Choroid plexus epithelial cell (primary cell): ENCODE data around the gene NCEH1.

Experiments
- DNase-seq: peaks from one replicate; pipeline ENCODE4 v3.0.0-alpha.2; 2010; ENCODE audit warnings: low read depth
- H3K4me3 ChIP-seq: 2 replicates; pipeline ENCODE4 v1.5.1; 2011; ENCODE audit warnings: low read depth, mild to moderate bottlenecking, control low read depth, low read length, moderate library complexity
- TF ChIP-seq, protein P1 (sequence below): conservative IDR thresholded peaks from 2 replicates; pipeline ENCODE4 v1.5.1; 2011; ENCODE audit warnings: low read depth, mild to moderate bottlenecking, control low read depth, inconsistent platforms, low read length, moderate library complexity

The NCEH1 gene

DNA sequence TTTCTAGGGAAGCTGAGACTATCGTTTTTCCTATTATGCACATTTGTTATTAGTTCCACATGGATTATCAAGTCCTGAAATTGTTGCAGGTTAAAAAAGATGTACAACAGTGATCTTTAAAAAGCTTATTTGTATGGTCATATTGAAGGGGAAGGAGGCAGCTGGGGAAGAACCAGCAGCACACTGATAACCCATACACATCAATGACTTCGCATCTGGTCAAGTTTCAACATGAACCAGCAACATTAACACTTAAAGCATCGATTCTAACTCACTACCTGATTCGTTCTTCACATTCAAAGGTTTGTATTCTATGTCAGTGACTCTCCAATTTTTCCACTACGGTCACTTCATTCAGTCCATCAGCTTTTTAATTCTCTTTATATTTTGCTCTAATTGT is 56.4 kb downstream of the NCEH1 start:
- H3K4me3 ChIP-seq, result no peak overlapping the region
- TF ChIP-seq, protein P1, sequence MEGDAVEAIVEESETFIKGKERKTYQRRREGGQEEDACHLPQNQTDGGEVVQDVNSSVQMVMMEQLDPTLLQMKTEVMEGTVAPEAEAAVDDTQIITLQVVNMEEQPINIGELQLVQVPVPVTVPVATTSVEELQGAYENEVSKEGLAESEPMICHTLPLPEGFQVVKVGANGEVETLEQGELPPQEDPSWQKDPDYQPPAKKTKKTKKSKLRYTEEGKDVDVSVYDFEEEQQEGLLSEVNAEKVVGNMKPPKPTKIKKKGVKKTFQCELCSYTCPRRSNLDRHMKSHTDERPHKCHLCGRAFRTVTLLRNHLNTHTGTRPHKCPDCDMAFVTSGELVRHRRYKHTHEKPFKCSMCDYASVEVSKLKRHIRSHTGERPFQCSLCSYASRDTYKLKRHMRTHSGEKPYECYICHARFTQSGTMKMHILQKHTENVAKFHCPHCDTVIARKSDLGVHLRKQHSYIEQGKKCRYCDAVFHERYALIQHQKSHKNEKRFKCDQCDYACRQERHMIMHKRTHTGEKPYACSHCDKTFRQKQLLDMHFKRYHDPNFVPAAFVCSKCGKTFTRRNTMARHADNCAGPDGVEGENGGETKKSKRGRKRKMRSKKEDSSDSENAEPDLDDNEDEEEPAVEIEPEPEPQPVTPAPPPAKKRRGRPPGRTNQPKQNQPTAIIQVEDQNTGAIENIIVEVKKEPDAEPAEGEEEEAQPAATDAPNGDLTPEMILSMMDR, result no peak
- DNase-seq, result no peak

DNA sequence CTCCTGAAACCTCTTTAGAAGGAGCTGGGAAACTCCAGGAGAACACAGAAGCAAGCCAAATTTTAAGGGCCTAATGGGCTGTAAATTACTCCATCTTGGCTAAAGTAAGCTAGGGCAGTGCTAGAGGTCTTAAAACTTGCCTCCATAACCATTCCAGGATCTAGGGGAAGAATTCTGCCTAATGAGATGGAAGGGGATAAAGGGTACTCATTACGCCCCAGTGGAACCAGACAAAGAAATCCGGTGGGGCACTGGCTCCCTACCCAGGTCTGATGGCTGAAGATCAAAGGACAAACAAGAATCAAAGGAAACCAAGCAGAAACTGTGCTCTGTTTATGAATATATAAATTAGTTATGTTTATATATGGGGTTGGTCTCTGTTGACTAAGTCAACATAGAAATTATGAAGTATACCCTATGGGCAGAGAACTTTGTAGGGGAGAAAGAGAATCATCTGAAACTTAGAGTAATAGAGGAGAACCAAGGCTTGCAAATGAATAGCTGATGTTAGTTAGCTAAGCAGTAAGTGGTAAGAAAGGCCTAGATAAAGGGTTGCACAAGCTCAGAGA is 57.8 kb downstream of the NCEH1 start:
- no peak for DNase-seq
- TF ChIP-seq, protein P1, result no peak

DNA sequence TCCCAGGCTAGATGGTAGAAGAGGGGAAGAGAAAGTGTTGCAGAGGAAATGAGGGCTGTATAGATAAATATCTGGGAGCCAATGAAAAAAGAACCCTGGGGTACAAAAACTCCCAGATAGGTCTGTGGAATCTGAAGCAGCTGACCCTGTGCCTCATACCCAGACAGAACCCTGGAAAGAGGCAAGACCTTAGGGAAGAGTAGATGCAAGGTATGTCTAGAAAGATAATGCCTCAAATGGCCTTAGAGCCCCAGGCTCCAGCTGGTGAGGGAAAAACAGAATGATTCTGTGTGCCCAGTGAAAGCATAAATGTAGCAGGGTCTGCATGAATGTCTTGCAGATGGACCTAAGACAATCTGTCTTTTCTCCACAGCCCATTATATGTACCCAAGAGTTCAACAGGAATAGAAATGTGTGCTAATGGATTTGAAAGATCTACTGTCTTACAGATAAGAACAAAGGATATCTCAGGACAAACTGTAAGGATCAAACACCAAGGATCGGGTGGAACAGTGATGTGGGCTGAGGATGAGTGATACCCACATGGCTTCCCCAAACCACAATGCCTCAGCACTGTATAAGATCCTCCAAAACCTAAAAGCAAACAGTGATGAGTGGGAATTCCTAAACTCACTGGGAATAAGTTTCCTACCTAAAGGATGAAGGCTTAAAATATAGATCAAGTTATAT is 58.8 kb downstream of the NCEH1 start:
- no peak for DNase-seq
- TF ChIP-seq, protein P1, result no peak
- H3K4me3 ChIP-seq, result no peak overlapping the region

More for the DNA sequence above, 57.8 kb downstream of the NCEH1 start:
- H3K4me3 ChIP-seq, result no peak overlapping the region

DNA sequence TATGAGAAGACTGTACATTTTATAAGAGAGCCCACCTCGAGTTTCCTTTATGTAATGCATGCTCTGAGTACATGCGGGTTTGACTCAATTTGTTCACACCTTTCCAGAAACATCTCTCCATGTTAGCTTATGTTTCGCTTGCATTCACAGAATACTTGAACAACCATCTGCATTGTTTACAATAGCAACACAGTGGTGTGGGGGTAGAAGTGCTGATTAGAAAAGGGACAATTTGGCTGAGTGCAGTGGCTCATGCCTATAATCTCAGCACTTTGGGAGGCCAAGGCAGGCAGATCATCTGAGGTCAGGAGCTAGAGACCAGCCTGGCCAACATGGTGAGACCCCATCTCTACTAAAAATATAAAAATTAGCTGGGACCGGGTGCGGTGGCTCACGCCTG is 60.9 kb downstream of the NCEH1 start:
- TF ChIP-seq, protein P1, result no peak
- H3K4me3 ChIP-seq, result no peak overlapping the region
- no peak for DNase-seq

DNA sequence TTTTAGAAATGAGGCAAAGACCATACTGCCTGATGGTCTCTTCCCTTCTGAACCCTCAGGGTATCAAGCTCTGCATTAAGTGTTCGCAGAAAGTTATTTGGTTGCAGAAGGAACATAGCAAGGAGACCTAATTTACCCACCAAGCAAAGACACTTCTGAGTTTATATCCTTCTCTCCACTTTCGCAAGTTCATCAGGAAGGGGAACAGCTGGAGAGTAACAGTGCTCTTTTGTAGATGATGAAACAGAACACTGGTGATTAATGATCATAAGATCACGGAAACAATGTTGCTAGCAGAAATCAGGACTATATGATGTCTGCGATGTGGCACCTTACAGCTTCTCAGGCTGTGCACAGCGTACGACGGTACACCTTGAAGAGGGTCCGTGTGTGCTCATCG is 62.1 kb downstream of the NCEH1 start:
- DNase-seq, result peak; percentile 90
- no peak overlapping the region for H3K4me3 ChIP-seq
- TF ChIP-seq, protein P1, result no peak

DNA sequence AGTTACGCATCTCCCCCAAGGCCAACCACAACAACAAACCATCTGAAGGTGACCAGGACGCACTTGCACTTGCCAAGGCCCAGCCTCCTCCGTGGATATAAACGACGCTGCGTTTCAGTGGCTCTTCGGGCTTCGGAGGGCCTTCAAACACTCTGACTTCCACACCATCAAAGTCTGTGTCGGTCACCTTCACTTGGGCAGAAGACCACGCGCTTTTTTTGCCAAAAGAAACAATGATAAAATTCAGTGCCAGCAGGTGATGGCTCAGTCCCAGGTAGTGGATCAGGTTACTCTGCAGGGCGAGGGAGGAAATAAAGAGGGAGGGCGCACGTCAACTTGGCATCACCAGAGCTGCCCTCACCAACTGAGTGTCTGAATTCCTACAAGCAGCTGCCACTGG is 63.0 kb downstream of the NCEH1 start:
- TF ChIP-seq, protein P1, result no peak
- H3K4me3 ChIP-seq, result no peak overlapping the region
- no peak for DNase-seq

DNA sequence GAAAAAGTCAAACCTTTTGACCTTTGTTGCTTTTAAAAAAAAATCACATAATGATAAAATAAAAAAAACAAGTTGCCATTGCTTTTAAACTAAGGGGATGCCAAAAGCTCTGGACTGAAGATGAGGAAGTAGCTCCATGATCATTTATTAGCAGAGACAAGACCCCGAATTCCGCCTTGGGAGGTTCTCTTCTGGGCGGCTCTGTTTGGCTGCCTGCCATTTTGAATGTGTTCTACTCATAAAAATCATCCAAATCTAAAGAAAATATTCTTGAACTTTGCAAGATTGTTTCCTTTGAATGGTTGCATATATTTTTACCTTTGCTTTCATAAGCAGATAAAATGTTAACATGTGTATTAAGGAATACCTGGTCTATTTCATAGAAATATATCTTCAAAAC is 63.8 kb downstream of the NCEH1 start:
- TF ChIP-seq, protein P1, result no peak
- no peak for DNase-seq
- no peak overlapping the region for H3K4me3 ChIP-seq
